H9 (cell line): Measurements from ENCODE around the gene DAP3. TPM values are rescaled to one million over a fixed set of nuclear protein-coding genes. Genes with fewer than 3 reads are reported as not detected.

Experiments
- DNase-seq: peaks from one replicate; pipeline ENCODE4 v3.0.0-alpha.2; 2017
- H2AFZ ChIP-seq: one replicate; pipeline ENCODE4 v1.6.1; 2013; ENCODE audit warnings: mild to moderate bottlenecking, low read length, control low read depth, moderate library complexity
- H2AK5ac ChIP-seq: 2 replicates; pipeline ENCODE4 v1.6.1; 2013; ENCODE audit warnings: low read length, control low read depth, mixed read lengths; ENCODE audit not compliant: insufficient read length
- H2BK120ac ChIP-seq: one replicate; pipeline ENCODE4 v1.6.1; 2013; ENCODE audit warnings: low read depth, mild to moderate bottlenecking, low read length, control low read depth, inconsistent platforms; ENCODE audit not compliant: poor library complexity, severe bottlenecking
- H2BK12ac ChIP-seq: 2 replicates; pipeline ENCODE4 v1.6.1; 2013; ENCODE audit warnings: low read length, control low read depth, mixed read lengths, low read depth; ENCODE audit not compliant: insufficient read length
- H2BK15ac ChIP-seq: 2 replicates; pipeline ENCODE4 v1.6.1; 2013; ENCODE audit warnings: low read depth, low read length, control low read depth
- H2BK20ac ChIP-seq: one replicate; pipeline ENCODE4 v1.6.1; 2013; ENCODE audit warnings: low read depth, mild to moderate bottlenecking, low read length, control low read depth, inconsistent platforms; ENCODE audit not compliant: poor library complexity, severe bottlenecking
- H2BK5ac ChIP-seq: 2 replicates; pipeline ENCODE4 v1.6.1; 2013; ENCODE audit warnings: low read length, control low read depth, mixed read lengths; ENCODE audit not compliant: insufficient read length
- H3K14ac ChIP-seq: 2 replicates; pipeline ENCODE4 v1.6.1; 2013; ENCODE audit warnings: low read length, control low read depth; ENCODE audit not compliant: insufficient read depth
- H3K18ac ChIP-seq: 2 replicates; pipeline ENCODE4 v1.6.1; 2013; ENCODE audit warnings: low read depth, mild to moderate bottlenecking, mixed read lengths, low read length, control low read depth; ENCODE audit not compliant: insufficient read length
- H3K23ac ChIP-seq: 2 replicates; pipeline ENCODE4 v1.6.1; 2013; ENCODE audit warnings: low read length, control low read depth, mixed read lengths, low read depth; ENCODE audit not compliant: insufficient read length
- H3K23me2 ChIP-seq: 2 replicates; pipeline ENCODE4 v1.6.1; 2013; ENCODE audit warnings: low read depth, mild to moderate bottlenecking, mixed read lengths, low read length, control low read depth; ENCODE audit not compliant: insufficient read length, poor library complexity, severe bottlenecking
- H3K27ac ChIP-seq: 2 replicates; pipeline ENCODE4 v1.5.1; 2013; ENCODE audit warnings: low read length, control low read depth, mixed read lengths, low read depth; ENCODE audit not compliant: insufficient read length
- H3K27me3 ChIP-seq: 2 replicates; pipeline ENCODE4 v1.6.1; 2013; ENCODE audit warnings: low read length, control low read depth, inconsistent platforms; ENCODE audit not compliant: insufficient read depth
- H3K4ac ChIP-seq: 2 replicates; pipeline ENCODE4 v1.6.1; 2013; ENCODE audit warnings: low read depth, mild to moderate bottlenecking, control low read depth, inconsistent platforms, low read length, moderate library complexity
- H3K4me1 ChIP-seq: 2 replicates; pipeline ENCODE4 v1.6.1; 2013; ENCODE audit warnings: low read length, control low read depth, inconsistent platforms; ENCODE audit not compliant: insufficient read depth
- H3K4me2 ChIP-seq: 2 replicates; pipeline ENCODE4 v1.6.1; 2013; ENCODE audit warnings: low read length, control low read depth, mixed read lengths; ENCODE audit not compliant: insufficient read length, insufficient read depth
- H3K56ac ChIP-seq: 2 replicates; pipeline ENCODE4 v1.6.1; 2013; ENCODE audit warnings: low read depth, mild to moderate bottlenecking, mixed read lengths, low read length, control low read depth; ENCODE audit not compliant: insufficient read length
- H3K79me1 ChIP-seq: 2 replicates; pipeline ENCODE4 v1.6.1; 2013; ENCODE audit warnings: low read depth, mild to moderate bottlenecking, moderate library complexity, low read length, control low read depth, inconsistent platforms; ENCODE audit not compliant: insufficient read depth, poor library complexity, severe bottlenecking
- H3K79me2 ChIP-seq: 2 replicates; pipeline ENCODE4 v1.6.1; 2013; ENCODE audit warnings: low read length, control low read depth, inconsistent platforms; ENCODE audit not compliant: insufficient read depth
- H3K9ac ChIP-seq: 2 replicates; pipeline ENCODE4 v1.6.1; 2013; ENCODE audit warnings: low read length, control low read depth, mixed read lengths; ENCODE audit not compliant: insufficient read length; ENCODE audit errors: extremely low read depth
- H3K9me3 ChIP-seq: one replicate; pipeline ENCODE4 v1.6.1; 2013; ENCODE audit warnings: low read depth, low read length, inconsistent platforms; ENCODE audit not compliant: control insufficient read depth
- H3T11ph ChIP-seq: one replicate; pipeline ENCODE4 v1.6.1; 2013; ENCODE audit warnings: mild to moderate bottlenecking, low read length, control low read depth, inconsistent platforms
- H4K20me1 ChIP-seq: one replicate; pipeline ENCODE4 v1.6.1; 2013; ENCODE audit not compliant: control insufficient read depth, insufficient read length, insufficient read depth
- H4K5ac ChIP-seq: 2 replicates; pipeline ENCODE4 v1.6.1; 2013; ENCODE audit warnings: low read depth, mild to moderate bottlenecking, mixed read lengths, low read length, control low read depth; ENCODE audit not compliant: insufficient read length
- H4K8ac ChIP-seq: replicated peaks from 2 replicates; pipeline ENCODE4 v1.6.1; 2013; ENCODE audit warnings: low read length, control low read depth, mixed read lengths, low read depth; ENCODE audit not compliant: insufficient read length
- H4K91ac ChIP-seq: 2 replicates; pipeline ENCODE4 v1.6.1; 2013; ENCODE audit warnings: low read depth, mild to moderate bottlenecking, moderate library complexity, mixed read lengths, low read length, control low read depth; ENCODE audit not compliant: insufficient read length
- H3K27ac Mint-ChIP-seq, 3 experiments: 2 replicates in 2 of 3; 3 replicates in 1 of 3; pipeline ENCODE4 v1.8.0; 2020 to 2021; ENCODE audit warnings: mixed read lengths in 3 of 3, mild to moderate bottlenecking in 1 of 3, moderate library complexity in 1 of 3
- H3K27me3 Mint-ChIP-seq: 2 replicates; pipeline ENCODE4 v1.8.0; 2021; ENCODE audit warnings: low read depth, mild to moderate bottlenecking, moderate library complexity, mixed read lengths
- H3K36me3 Mint-ChIP-seq, 3 experiments: 2 replicates in 2 of 3; 3 replicates in 1 of 3; pipeline ENCODE4 v1.8.0; 2020 to 2021; ENCODE audit warnings: low read depth in 3 of 3, mixed read lengths in 3 of 3; ENCODE audit not compliant: insufficient read depth in 1 of 3
- H3K4me1 Mint-ChIP-seq, 2 experiments: 2 replicates each; pipeline ENCODE4 v1.8.0; 2020; ENCODE audit warnings: mixed read lengths in 2 of 2
- H3K4me3 Mint-ChIP-seq, 2 experiments: 2 replicates in 1 of 2; 3 replicates in 1 of 2; pipeline ENCODE4 v1.8.0; 2020 to 2021; ENCODE audit warnings: mild to moderate bottlenecking in 2 of 2, mixed read lengths in 2 of 2, moderate library complexity in 1 of 2
- H3K9me3 Mint-ChIP-seq, 2 experiments: 2 replicates in 1 of 2; 3 replicates in 1 of 2; pipeline ENCODE4 v1.8.0; 2020; ENCODE audit warnings: mild to moderate bottlenecking in 2 of 2, mixed read lengths in 2 of 2, moderate library complexity in 1 of 2
- WGBS: extraction: QIAGEN DNeasy Blood & Tissue Kit; methylation state at CpG from one replicate; pipeline ENCODE4 v1.1.7; 2013; ENCODE audit warnings: missing lambda C conversion rate, low lambda C conversion rate, mixed read lengths; ENCODE audit not compliant: insufficient read length; ENCODE audit errors: extremely low coverage; 5-methylcytosine and 5-hydroxymethylcytosine counted together
- total RNA-seq: library from RNA; stranded (reverse); gene quantifications from 2 replicates; pipeline ENCODE4 v1.2.1, GENCODE V29; 2021
- TF ChIP-seq, protein P1 (sequence below): fragments of 200-600 bp; sonication (generic); conservative IDR thresholded peaks from 3 replicates; pipeline ENCODE4 v1.8.0; 2021; ENCODE audit warnings: antibody characterized with exemption, mild to moderate bottlenecking

DAP3 gene
- total RNA-seq, 1 experiment from 2014 or later, result 114 TPM

DNA sequence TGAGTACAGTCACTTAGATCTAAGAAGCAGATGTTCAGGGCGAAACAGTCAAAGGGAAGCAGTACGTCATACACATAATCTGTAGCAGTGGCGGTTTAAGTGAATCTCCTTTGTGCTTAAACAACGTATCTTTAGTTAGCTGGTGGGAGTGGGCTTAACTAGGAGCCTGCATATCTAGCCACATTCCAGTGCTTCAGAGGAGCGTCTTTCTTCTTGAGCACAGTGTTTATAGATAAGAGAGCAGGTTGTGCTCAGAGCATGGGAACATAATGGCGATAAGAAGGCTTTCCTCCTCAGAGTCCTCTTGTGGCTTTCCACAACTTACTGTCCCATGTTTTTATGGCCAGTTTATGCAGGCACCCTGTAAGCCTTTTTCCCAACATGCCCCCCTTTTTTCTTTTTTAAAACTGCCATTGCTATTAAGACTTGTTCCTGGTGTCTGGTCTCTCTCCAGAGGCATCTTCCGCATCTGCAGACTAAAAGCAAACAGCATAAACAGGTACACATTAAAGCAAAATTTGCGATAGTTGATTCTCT is 3.2 kb downstream of the DAP3 start:
- H3K4me1 Mint-ChIP-seq, result peaks cover 29 to 32% of the 10 kb centered on the region in 2 experiments
- no peak overlapping the region for H3K23ac ChIP-seq
- H3K36me3 Mint-ChIP-seq, result peaks cover 50 to 51% (median 50%) of the 10 kb centered on the region in 3 experiments
- H3K9me3 ChIP-seq, result no peaks in the 10 kb centered on the region
- no peak overlapping the region for H3K14ac ChIP-seq
- no peak overlapping the region for H4K5ac ChIP-seq
- H3K27ac ChIP-seq, result no peak overlapping the region
- no peak overlapping the region for H3K18ac ChIP-seq
- no CpG with 5 or more reads among the region's 8 CpGs for WGBS
- H3K4ac ChIP-seq, result no peak overlapping the region
- H3K9ac ChIP-seq, result no peak overlapping the region
- peaks cover 14 to 20% of the 10 kb centered on the region in 2 experiments for H3K9me3 Mint-ChIP-seq
- H3K56ac ChIP-seq, result no peak overlapping the region
- H2BK120ac ChIP-seq, result no peak overlapping the region
- no peaks in the 10 kb centered on the region for H3K23me2 ChIP-seq
- H3K4me2 ChIP-seq, result no peak overlapping the region
- no peak overlapping the region for H2BK5ac ChIP-seq
- H2BK15ac ChIP-seq, result no peak overlapping the region
- H4K91ac ChIP-seq, result no peak overlapping the region
- peaks cover 2% of the 10 kb centered on the region for H3K79me1 ChIP-seq
- no peak overlapping the region for H4K8ac ChIP-seq
- no peak overlapping the region for H2BK20ac ChIP-seq
- H2AFZ ChIP-seq, result no peak overlapping the region
- no peaks in the 10 kb centered on the region for H3K27me3 Mint-ChIP-seq
- H3K4me1 ChIP-seq, result no peaks in the 10 kb centered on the region; the same call in 1 of the 2 replicates
- TF ChIP-seq, protein P1, sequence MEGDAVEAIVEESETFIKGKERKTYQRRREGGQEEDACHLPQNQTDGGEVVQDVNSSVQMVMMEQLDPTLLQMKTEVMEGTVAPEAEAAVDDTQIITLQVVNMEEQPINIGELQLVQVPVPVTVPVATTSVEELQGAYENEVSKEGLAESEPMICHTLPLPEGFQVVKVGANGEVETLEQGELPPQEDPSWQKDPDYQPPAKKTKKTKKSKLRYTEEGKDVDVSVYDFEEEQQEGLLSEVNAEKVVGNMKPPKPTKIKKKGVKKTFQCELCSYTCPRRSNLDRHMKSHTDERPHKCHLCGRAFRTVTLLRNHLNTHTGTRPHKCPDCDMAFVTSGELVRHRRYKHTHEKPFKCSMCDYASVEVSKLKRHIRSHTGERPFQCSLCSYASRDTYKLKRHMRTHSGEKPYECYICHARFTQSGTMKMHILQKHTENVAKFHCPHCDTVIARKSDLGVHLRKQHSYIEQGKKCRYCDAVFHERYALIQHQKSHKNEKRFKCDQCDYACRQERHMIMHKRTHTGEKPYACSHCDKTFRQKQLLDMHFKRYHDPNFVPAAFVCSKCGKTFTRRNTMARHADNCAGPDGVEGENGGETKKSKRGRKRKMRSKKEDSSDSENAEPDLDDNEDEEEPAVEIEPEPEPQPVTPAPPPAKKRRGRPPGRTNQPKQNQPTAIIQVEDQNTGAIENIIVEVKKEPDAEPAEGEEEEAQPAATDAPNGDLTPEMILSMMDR, result no peak
- no peaks in the 10 kb centered on the region for H4K20me1 ChIP-seq
- DNase-seq, result no peak
- H2BK12ac ChIP-seq, result no peak overlapping the region
- H3T11ph ChIP-seq, result no peak overlapping the region
- H3K4me3 Mint-ChIP-seq, result no peak overlapping the region; a peak in 2 of 5 replicates
- peaks cover 26% of the 10 kb centered on the region; the same call in 1 of the 2 replicates for H3K79me2 ChIP-seq
- H2AK5ac ChIP-seq, result no peak overlapping the region
- H3K27me3 ChIP-seq, result no peaks in the 10 kb centered on the region
- no peak overlapping the region for H3K27ac Mint-ChIP-seq
